WTC11 (cell line): Measurements from ENCODE around the gene ZMIZ1.

ENCODE experiments used
- CTCF ChIP-seq: fragments of 200-600 bp; IDR thresholded peaks from 2 replicates; pipeline ENCODE4 v1.8.0; 2022; ENCODE audit warnings: antibody characterized with exemption
- E2F5 ChIP-seq: sonication (generic); formaldehyde crosslinking; IDR thresholded peaks from 2 replicates; pipeline ENCODE4 v1.8.1; 2022; ENCODE audit warnings: mild to moderate bottlenecking, moderate library complexity, missing genetic modification reagents
- MLX ChIP-seq: sonication (generic); formaldehyde crosslinking; IDR thresholded peaks from 2 replicates; pipeline ENCODE4 v1.8.1; 2023; ENCODE audit warnings: mild to moderate bottlenecking, missing genetic modification reagents, moderate library complexity
- SMAD3 ChIP-seq: sonication (generic); formaldehyde crosslinking; IDR thresholded peaks from 2 replicates; pipeline ENCODE4 v1.8.0; 2022; ENCODE audit warnings: missing genetic modification reagents, mild to moderate bottlenecking, borderline replicate concordance
- SMAD4 ChIP-seq: sonication (generic); formaldehyde crosslinking; IDR thresholded peaks from 2 replicates; pipeline ENCODE4 v1.8.0; 2022; ENCODE audit warnings: mild to moderate bottlenecking, missing genetic modification reagents
- STAT6 ChIP-seq: sonication (generic); formaldehyde crosslinking; conservative IDR thresholded peaks from 2 replicates; pipeline ENCODE4 v1.8.1; 2023; ENCODE audit warnings: mild to moderate bottlenecking, low read depth, missing genetic modification reagents, moderate library complexity
- USF1 ChIP-seq: sonication (generic); formaldehyde crosslinking; IDR thresholded peaks from 2 replicates; pipeline ENCODE4 v1.8.0; 2022; ENCODE audit warnings: mild to moderate bottlenecking, missing genetic modification reagents
- USF2 ChIP-seq: sonication (generic); formaldehyde crosslinking; IDR thresholded peaks from 2 replicates; pipeline ENCODE4 v1.8.1; 2023; ENCODE audit warnings: mild to moderate bottlenecking, missing genetic modification reagents, moderate library complexity
- ZBTB21 ChIP-seq: sonication (generic); formaldehyde crosslinking; IDR thresholded peaks from 2 replicates; pipeline ENCODE4 v1.8.1; 2023; ENCODE audit warnings: mild to moderate bottlenecking, missing genetic modification reagents, borderline replicate concordance
- ZNF232 ChIP-seq: sonication (generic); formaldehyde crosslinking; IDR thresholded peaks from 2 replicates; pipeline ENCODE4 v1.8.0; 2022; ENCODE audit warnings: mild to moderate bottlenecking, missing genetic modification reagents
- ZNF263 ChIP-seq: sonication (generic); formaldehyde crosslinking; IDR thresholded peaks from 2 replicates; pipeline ENCODE4 v1.8.1; 2022; ENCODE audit warnings: low read depth, mild to moderate bottlenecking, moderate library complexity, missing genetic modification reagents
- ZNF281 ChIP-seq: sonication (generic); formaldehyde crosslinking; IDR thresholded peaks from 2 replicates; pipeline ENCODE4 v1.8.0; 2023; ENCODE audit warnings: mild to moderate bottlenecking, missing genetic modification reagents
- TF ChIP-seq, protein P1 (sequence below): sonication (generic); formaldehyde crosslinking; IDR thresholded peaks from 2 replicates; pipeline ENCODE4 v1.8.0; 2022; ENCODE audit warnings: mild to moderate bottlenecking, missing genetic modification reagents
- TF ChIP-seq, protein P2 (sequence below): sonication (generic); formaldehyde crosslinking; IDR thresholded peaks from 2 replicates; pipeline ENCODE4 v1.8.1; 2023; ENCODE audit warnings: mild to moderate bottlenecking, missing genetic modification reagents, borderline replicate concordance

- no peak for TF ChIP-seq ZNF281 (CRISPR knock-in tag)
- no peak for TF ChIP-seq CTCF
- no peak for TF ChIP-seq E2F5
- no peak for TF ChIP-seq ZBTB21 (CRISPR knock-in tag)
- TF ChIP-seq STAT6 (CRISPR knock-in tag): no peak
- no peak for TF ChIP-seq ZNF232 (CRISPR knock-in tag)
- TF ChIP-seq, protein P1, sequence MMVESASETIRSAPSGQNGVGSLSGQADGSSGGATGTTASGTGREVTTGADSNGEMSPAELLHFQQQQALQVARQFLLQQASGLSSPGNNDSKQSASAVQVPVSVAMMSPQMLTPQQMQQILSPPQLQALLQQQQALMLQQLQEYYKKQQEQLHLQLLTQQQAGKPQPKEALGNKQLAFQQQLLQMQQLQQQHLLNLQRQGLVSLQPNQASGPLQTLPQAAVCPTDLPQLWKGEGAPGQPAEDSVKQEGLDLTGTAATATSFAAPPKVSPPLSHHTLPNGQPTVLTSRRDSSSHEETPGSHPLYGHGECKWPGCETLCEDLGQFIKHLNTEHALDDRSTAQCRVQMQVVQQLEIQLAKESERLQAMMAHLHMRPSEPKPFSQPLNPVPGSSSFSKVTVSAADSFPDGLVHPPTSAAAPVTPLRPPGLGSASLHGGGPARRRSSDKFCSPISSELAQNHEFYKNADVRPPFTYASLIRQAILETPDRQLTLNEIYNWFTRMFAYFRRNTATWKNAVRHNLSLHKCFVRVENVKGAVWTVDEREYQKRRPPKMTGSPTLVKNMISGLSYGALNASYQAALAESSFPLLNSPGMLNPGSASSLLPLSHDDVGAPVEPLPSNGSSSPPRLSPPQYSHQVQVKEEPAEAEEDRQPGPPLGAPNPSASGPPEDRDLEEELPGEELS (CRISPR knock-in tag): no peak
- no peak for TF ChIP-seq ZNF263
- TF ChIP-seq SMAD4 (CRISPR knock-in tag): no peak
- TF ChIP-seq, protein P2, sequence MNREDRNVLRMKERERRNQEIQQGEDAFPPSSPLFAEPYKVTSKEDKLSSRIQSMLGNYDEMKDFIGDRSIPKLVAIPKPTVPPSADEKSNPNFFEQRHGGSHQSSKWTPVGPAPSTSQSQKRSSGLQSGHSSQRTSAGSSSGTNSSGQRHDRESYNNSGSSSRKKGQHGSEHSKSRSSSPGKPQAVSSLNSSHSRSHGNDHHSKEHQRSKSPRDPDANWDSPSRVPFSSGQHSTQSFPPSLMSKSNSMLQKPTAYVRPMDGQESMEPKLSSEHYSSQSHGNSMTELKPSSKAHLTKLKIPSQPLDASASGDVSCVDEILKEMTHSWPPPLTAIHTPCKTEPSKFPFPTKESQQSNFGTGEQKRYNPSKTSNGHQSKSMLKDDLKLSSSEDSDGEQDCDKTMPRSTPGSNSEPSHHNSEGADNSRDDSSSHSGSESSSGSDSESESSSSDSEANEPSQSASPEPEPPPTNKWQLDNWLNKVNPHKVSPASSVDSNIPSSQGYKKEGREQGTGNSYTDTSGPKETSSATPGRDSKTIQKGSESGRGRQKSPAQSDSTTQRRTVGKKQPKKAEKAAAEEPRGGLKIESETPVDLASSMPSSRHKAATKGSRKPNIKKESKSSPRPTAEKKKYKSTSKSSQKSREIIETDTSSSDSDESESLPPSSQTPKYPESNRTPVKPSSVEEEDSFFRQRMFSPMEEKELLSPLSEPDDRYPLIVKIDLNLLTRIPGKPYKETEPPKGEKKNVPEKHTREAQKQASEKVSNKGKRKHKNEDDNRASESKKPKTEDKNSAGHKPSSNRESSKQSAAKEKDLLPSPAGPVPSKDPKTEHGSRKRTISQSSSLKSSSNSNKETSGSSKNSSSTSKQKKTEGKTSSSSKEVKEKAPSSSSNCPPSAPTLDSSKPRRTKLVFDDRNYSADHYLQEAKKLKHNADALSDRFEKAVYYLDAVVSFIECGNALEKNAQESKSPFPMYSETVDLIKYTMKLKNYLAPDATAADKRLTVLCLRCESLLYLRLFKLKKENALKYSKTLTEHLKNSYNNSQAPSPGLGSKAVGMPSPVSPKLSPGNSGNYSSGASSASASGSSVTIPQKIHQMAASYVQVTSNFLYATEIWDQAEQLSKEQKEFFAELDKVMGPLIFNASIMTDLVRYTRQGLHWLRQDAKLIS (CRISPR knock-in tag): no peak
- no peak for TF ChIP-seq MLX
- TF ChIP-seq SMAD3: no peak
- TF ChIP-seq USF2 (CRISPR knock-in tag): no peak
- TF ChIP-seq USF1 (CRISPR knock-in tag): no peak
These were observed 48.2 kb upstream of the ZMIZ1 start for GRCh38 chr10:79020605-79021004.
